Activated CD8-positive, alpha-beta memory T cell treated with anti-CD3 and anti-CD28 coated beads for 48 hours (primary cell): ENCODE results near the gene AXL.
A peak's percentile ranks its signal among the peaks of the same experiment; 100 is the strongest.
"Not testable (repeated sequence)": the region's sequence is repeated elsewhere in the genome, so short reads cannot be mapped to it uniquely, and the experiment has no call there.

Experiments used
- DNase-seq, 3 experiments: peaks; one replicate each; pipeline ENCODE4 v3.0.0-alpha.2; 2020; ENCODE audit warnings: low read depth in 2 of 3, low spot score in 2 of 3

Gene AXL

DNA sequence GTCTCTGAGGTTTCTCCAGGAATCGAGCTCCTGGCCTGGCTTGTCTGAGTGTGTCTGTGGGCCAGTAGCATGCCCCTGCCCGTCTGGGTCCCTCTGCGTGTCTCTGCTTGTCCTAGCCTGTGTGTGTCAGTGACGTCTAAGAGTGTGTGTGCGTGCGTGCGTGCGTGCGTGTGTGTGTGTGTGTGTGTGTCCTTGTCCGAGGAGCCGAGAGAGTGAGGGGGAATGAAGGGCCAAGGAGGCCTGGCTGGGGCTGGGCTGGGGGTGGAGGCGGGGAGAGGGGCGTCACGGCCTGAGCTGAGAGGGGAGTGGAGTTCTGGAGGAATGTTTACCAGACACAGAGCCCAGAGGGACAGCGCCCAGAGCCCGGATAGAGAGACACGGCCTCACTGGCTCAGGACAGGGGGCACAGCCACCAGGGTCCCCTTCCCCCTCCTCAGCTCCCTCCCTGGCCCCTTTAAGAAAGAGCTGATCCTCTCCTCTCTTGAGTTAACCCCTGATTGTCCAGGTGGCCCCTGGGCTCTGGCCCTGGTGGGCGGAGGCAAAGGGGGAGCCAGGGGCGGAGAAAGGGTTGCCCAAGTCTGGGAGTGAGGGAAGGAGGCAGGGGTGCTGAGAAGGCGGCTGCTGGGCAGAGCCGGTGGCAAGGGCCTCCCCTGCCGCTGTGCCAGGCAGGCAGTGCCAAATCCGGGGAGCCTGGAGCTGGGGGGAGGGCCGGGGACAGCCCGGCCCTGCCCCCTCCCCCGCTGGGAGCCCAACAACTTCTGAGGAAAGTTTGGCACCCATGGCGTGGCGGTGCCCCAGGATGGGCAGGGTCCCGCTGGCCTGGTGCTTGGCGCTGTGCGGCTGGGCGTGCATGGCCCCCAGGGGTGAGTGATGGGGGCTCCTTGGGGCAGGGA lies at the start of gene AXL:
TSS of gene AXL (plus strand) at position 609 of the 893 bp plus-strand sequence. CDS start at position 779, 170 bp downstream.
- no peak for DNase-seq

DNA sequence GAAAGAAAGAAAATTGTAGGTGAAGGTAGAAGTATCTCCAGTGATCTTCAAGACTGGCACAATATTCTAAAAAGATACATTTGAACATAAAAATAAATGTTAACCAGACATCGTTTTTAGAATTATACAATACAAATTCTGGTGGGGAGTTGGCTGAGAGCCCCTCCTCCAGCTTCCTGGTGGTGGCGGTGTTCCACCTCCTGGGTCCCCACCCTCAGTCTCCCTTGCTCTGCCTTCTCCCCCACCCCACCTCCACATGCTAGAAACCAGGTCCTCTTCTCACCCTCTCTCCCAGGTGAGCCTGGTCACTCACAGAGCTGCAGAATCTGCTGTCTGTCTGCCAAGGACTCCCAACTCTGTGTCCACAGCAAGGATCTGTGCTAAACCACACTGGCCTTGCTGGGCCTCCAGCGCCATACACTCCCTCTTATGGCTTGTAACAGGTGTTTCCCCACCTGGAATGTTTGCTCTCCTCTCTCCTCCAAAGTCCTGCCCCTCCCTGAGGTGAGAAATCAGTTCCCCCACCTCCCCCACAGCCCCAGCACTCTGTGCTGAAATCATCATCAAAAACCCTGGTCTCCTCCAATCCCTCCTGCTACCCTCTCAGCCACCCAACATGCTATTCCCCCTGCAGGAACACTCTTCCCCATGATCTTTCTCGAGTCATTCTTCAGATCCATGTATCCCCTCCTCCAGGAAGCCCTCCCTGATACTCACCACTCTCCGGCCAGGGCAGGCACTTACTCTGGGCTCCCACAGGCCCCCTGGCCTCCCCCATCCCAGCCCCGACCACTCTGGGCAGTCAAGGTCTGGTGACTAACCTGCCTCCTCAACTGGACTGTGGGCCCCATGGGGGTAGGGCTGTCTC lies 46.5 kb upstream of the AXL start:
- DNase-seq, result no peak

DNA sequence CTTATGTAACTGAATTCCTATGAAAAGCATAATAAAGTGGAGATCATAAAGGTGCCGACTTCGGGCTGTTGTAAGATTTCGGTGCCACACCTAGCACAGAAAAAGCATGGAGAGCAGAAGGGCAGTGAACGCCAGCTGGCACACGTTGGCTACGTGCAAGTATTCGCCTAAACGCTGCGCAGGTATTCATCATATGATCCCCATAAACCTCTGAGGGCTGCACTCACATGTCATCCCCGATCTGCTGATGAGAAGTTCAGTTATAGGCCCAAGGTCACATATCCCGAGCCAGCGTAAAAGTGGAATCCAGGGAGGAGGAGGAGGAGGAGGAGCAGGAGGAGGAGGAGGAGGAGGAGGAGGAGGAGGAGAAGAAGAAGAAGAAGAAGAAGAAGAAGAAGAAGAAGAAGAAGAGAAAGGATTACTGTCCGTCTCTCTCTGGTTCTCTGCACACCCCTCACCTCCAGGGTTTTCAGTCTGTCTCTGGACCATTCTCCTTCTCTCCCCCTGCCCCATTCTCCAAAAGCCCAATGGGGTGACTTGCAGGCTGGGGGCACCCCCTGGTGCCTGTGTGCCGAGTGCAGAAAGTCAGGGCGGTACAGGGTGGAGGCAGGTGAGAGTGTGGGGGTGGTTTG lies 44.6 kb upstream of the AXL start:
- DNase-seq, result no peak

DNA sequence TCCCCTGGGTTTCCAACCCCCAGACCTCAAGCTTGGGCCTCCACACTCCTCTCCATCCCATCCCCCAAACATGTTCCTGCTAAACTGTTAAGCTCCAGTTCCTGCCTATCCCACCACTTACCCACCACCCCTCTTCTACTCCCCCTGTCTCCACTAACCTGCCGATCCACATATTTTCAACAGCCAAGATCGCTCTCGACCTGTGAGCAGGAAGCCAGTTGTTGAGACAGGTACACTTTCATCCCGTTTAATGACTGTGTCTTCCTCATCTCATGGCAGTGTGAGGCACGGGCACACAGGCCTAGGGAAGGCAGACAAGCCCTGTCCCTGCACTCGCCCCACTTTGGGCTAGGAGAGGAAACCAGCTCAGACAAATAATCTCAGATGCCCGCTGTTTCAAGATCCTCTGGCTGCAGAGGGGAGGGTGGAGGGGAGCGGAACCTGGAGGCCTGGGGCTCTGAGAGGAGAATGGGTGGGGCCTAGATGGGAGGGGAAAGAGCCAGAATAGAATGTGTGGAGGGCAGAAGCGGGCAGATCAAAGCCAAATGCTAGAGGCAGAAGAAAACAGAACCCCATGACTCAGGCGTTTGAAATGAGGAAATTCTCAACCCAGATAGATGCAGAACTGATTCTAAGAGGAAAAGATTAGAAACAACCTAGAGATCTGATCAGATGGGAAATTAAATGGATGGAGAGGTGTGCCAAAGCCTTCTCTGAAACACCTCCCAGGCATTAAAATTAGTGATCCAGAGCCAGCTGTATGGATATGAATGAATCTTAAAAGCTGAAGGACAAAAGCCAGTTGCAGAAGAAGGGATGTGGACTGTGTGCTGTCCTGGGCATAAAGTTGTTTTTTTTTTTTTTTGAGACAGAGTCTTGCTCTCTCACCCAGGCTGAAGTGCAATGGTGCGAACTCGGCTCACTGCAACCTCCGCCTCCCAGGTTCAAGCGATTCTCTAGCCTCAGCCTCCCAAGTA lies 42.9 kb upstream of the AXL start:
- DNase-seq, result no peak

DNA sequence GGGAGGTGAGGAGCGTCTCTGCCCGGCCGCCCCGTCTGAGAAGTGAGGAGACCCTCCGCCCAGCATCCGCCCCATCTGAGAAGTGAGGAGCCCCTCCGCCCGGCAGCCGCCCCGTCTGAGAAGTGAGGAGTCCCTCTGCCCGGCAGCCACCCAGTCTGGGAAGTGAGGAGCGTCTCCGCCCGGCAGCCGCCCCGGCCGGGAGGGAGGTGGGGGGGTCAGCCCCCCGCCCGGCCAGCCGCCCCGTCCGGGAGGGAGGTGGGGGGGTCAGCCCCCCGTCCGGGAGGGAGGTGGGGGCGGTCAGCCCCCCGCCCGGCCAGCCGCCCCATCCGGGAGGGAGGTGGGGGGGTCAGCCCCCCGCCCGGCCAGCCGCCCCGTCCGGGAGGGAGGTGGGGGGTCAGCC lies 38.9 kb upstream of the AXL start:
- not testable (repeated sequence) for DNase-seq

DNA sequence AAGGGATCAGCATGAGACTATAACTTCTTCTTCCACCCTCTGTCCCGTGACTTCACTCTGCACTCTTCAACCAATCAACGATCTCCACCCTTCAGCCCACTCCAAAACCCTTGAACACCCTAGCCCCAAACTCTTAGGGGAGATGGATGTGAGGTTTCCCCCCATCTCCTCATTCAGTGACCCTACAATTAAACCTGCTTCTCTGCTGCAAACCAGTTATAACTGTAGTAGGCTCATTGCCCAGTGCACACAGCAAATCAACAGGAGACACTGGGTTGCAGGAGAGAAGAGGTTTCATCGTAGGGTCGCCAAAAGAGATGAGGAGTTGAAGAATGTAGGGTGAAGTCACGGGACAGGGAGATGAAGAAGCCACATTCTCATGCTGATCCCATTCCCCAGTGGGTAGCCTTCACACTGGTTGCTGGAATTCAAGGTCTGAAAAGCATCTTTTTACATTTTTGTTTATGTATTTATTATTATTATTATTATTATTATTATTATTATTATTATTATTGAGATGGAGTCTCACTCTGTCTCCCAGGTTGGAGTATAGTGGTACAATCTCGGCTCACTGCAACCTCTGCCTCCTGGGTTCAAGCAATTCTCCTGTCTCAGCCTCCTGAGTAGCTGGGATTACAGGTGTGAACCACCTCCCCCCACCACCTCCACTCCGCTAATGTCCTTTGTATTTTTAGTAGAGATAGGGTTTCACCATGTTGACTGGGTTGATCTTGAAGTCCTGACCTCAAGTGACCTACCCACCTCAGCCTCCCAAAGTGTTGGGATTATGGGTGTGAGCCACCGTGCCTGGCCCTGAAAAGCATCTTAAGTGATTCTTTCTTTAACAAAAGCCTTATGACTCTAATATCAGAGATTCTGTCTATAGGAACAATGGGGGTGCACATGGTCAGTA lies 31.8 kb upstream of the AXL start:
- DNase-seq, result no peak

DNA sequence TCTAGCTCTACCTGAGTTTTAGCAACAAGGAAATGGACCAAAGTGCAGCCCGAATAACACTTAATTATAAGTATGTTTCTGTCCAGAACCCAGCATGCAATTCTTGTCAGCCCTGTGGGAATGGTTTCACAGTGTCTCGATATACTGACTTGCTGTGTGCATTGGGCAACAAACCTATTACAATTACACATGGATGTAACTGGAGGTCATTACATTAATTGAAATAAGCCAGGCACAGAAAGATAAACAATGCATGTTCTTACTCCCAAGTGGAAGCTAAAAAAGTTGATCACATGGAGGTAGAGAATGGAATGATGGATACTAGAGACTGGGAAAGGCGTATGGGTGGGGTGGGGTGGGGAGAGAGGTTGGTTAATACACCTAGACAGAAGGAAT lies 31.1 kb upstream of the AXL start:
- no peak for DNase-seq

DNA sequence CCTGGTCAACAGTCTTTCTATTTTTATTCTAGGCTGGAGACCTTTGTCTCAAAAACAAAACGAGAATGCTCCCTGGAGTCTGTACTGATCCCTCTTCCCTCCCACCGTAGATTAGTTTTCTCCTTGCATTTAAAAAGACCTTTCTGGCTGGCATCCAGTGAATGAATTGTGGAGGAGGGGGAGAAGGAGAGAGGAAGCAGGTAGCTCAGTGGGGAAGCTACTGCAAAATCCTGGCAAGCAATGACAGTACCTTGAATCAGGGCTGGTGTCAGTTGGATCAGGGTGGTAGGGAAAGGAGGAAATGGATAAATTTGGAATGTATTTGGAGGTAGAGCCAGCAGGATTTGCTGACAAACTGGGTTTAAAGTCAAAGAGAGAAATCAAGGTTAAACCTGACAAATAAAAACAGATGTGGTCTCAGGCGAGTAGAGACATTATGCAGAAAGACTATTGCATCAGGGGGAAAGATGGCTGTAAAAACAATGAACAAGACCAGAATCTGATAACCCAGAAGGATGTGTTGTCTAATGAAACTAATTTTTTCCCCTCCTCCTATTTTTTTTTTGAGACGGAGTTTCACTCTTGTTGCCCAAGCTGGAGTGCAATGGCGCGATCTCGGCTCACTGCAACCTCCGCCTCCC lies 29.5 kb upstream of the AXL start:
- DNase-seq, result no peak

DNA sequence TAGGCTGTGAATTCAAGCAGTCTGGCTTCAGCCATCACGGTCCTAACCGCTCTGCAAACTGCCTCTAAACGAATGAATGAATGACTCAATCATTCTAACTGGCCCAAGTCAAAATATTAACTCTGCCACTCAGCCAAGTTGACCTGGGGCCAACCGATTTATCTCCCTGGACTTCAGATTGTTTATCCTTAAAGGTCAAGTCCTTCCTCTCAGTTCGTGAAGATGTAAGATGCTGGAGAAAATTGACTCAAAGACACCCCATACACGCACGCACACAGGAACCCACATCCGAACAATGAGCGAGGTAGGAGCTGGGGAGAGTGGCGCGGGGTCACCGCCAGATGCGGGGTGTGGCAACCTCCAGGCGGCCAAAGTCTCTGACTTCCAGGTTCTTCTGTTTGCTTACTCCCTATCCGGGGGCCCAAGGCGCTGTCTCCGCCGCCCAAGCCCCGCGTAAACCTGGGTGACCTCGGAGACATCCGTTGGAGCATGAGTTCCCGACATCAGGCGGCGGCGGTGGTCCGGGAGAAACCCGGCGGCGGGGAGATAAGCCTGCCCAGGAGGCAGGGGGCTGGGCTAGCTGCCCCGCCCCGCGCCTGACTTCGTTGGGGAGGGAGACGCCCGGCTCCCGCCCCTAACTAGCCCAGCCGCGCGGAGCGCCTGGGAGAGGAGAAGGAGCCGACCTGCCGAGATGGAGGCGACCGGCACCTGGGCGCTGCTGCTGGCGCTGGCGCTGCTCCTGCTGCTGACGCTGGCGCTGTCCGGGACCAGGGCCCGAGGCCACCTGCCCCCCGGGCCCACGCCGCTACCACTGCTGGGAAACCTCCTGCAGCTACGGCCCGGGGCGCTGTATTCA lies 26.2 kb upstream of the AXL start, which contains the start of gene CYP2S1:
TSS of gene CYP2S1 (plus strand) at position 646 of the 856 bp plus-strand sequence. CDS start at position 692, 46 bp downstream.
- DNase-seq, result no peak

DNA sequence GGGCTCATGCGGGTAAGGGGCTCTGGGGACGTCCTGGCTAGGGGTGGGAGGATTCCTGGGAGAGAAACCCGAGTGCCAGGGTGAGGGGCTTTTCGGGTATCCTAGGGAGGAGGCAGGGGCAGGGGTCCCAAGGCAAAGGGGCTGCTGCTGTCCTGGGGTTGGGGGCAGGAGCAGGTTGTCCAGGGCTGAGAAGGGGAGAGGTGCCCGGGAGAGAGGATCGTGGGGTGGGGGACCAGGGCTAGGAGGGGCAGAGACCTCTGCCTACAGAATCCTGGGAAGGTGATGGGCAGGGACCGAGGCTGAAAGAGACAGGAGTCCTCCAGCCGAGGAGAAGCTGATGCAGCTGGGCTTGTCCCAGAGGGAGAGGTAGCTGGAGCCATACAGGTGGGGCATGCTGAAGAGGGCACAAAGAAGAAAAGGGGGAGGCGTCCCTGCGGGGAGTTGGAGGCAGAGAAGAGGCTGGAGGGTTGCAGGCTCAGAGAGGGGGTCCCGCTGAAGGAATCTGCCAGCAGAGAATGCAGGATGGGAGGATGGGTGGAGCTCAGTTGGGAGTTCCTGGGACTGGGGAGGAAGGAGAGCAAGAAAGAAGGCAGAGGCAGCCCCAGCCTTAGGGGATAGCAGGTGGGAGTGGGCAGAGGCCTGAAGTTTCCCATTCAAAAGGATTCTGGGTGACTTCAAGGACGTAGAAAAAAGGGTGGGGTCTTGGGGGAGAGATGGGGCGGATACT lies 25.4 kb upstream of the AXL start:
- no peak for DNase-seq

DNA sequence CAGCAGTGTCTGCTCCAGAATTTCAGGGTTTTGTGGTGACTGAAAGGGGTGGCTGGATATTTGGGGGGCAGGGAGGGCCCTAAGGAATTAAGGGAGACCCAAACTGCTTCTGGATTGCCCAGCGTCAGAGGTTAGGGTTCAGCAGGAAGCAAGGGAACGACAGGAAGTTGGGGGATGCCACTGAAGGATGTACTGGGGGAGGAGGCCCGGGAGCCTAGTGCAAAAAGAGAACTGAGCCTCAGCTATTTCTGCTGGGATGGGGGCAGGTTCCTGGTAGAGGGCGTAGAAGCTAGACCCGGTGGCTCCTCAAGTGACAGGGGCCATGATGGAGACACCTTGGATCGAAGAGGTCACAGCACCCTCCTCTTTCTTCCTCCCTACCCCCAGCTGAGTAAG lies 24.9 kb upstream of the AXL start:
- DNase-seq, result no peak

DNA sequence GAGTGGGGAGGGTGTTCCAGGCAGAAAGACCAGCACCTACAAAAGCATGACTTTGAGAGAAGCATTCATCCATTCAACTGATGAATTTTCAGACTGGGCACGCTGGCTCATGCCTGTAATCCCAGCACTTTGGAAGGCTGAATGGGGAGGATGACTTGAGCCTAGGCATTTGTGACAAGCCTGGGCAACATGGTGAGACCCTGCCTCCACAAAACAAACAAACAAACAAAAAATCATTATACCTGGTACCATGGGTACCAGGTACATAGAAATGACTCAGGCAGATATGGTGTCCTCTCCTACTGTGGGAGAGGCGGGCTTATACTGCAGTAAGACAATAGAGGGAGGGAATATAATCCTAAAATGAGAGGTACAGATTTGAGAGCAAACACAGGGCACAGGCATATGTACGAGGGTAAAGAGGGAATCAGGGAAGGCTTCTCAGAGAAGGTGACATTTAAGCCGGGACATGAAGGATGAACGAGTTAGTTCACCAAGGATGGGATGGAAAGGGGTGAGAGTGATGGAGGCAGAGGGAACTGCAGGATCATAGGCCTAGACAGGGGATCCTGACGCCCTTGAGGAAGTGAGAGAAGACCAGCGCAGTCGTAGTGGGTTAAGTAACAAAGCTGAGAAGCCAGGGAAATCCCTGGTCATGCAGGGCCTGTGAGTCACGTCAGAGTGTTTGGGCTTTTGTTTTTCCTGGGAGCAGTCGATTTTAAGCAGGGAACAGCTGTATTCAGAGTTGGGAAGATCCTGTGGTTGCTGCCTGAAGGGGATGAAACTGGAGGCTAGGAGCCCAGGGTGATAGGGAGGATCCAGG lies 23.1 kb upstream of the AXL start:
- no peak for DNase-seq

DNA sequence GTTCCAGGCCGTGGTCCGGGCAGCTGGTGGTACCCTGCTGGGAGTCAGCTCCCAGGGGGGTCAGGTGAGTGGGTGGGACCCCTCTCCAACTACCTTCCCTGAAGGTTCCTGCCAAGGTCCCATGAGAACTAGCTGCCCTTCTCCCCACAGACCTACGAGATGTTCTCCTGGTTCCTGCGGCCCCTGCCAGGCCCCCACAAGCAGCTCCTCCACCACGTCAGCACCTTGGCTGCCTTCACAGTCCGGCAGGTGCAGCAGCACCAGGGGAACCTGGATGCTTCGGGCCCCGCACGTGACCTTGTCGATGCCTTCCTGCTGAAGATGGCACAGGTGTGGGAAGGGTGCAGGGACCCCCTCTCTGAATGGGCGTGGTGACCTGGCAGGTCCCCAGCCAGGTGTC lies 20.5 kb upstream of the AXL start:
- DNase-seq, result no peak

DNA sequence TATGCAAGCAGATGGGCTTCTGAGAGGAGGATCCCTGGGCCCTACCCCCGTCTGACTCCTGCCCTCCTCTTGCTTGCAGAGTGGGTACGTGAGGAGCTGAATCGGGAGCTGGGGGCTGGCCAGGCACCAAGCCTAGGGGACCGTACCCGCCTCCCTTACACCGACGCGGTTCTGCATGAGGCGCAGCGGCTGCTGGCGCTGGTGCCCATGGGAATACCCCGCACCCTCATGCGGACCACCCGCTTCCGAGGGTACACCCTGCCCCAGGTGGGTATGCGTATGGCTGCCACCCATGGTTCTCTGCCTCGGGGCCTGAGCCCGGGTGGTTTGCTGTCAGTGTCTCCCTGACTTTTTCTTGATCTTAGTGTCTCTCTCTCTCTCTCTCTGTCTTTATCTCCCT lies 15.7 kb upstream of the AXL start:
- no peak for DNase-seq

DNA sequence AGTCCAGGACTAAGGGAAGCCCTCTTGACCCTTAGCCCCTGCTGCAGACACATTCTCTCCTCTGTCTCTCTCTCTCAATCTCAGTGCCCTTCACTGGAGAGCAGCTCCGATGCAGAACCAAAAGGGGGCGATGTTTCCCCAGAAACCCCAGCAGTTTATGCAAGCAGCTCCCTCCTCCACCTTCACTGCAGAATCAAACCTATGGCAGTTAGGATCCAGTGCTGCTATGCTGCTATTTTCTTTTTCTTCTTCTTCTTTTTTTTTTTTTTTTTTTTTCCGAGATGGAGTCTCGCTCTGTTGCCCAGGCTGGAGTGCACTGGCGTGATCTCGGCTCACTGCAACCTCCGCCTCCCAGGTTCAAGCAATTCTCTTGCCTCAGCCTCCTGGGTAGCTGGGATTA lies 14.7 kb upstream of the AXL start:
- peak; percentile 41 to 63 (median 45) for DNase-seq

DNA sequence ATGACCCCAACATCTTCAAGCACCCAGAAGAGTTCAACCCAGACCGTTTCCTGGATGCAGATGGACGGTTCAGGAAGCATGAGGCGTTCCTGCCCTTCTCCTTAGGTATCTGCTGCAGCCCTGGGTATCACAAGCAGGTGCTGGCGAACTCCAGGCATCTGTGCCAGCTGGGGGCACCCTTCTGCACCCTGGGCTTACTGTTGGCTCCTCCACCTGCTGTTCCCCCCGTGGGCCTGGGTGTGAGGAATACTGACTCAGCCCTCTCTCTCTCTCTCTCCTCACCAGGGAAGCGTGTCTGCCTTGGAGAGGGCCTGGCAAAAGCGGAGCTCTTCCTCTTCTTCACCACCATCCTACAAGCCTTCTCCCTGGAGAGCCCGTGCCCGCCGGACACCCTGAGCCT lies 13.0 kb upstream of the AXL start:
- DNase-seq, result no peak
